ENCODE data around the gene RPA3.

DNA sequence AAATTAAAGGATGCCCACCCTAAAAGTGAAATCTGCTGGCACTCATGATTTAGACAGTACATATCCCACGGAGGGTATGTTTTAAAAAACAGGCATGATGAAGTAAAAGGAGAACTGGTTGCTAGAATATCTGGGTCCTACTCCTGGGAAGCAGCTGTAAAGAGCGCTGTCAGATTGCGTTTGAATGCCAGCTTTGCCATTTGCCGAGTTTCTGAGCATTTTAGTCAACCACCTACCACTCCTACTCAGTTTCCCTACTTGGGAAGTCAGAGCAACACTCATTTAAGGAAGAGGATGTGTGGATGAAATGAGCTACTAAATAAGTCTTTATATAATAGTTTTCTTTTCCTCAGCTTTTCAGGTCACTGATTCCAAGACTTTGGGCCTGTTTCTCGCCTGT, 79.0 kb downstream of the RPA3 start:
- TF ChIP-seq, protein P1, sequence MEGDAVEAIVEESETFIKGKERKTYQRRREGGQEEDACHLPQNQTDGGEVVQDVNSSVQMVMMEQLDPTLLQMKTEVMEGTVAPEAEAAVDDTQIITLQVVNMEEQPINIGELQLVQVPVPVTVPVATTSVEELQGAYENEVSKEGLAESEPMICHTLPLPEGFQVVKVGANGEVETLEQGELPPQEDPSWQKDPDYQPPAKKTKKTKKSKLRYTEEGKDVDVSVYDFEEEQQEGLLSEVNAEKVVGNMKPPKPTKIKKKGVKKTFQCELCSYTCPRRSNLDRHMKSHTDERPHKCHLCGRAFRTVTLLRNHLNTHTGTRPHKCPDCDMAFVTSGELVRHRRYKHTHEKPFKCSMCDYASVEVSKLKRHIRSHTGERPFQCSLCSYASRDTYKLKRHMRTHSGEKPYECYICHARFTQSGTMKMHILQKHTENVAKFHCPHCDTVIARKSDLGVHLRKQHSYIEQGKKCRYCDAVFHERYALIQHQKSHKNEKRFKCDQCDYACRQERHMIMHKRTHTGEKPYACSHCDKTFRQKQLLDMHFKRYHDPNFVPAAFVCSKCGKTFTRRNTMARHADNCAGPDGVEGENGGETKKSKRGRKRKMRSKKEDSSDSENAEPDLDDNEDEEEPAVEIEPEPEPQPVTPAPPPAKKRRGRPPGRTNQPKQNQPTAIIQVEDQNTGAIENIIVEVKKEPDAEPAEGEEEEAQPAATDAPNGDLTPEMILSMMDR (IDR thresholded peaks at IDR 0.05): no peak
- TF ChIP-seq POLR2A (IDR thresholded peaks at IDR 0.05): no peak
- TF ChIP-seq POLR2AphosphoS5 (IDR thresholded peaks at IDR 0.05): no peak

Measured in gastroesophageal sphincter (tissue), 3 donors.